KMS-11 (cell line): ENCODE data around the gene SH2D7.

Source experiments
- H2AFZ ChIP-seq: fragments of 200-600 bp; sonication (generic); 2 replicates; pipeline ENCODE4 v1.6.1; 2016; ENCODE audit warnings: antibody characterized with exemption, mixed run types, low read depth
- H3K27ac ChIP-seq: fragments of 200-600 bp; sonication (generic); 2 replicates; pipeline ENCODE4 v1.6.1; 2016; ENCODE audit warnings: mild to moderate bottlenecking, mixed run types
- H3K27me3 ChIP-seq: fragments of 200-600 bp; sonication (generic); 2 replicates; pipeline ENCODE4 v1.6.1; 2017; ENCODE audit warnings: mild to moderate bottlenecking, low read depth, mixed run types, moderate library complexity; ENCODE audit not compliant: insufficient read depth
- H3K36me3 ChIP-seq: fragments of 200-600 bp; sonication (generic); 2 replicates; pipeline ENCODE4 v1.6.1; 2017; ENCODE audit warnings: mild to moderate bottlenecking, mixed run types; ENCODE audit not compliant: insufficient read depth
- H3K4me1 ChIP-seq: fragments of 200-600 bp; sonication (generic); 2 replicates; pipeline ENCODE4 v1.6.1; 2016; ENCODE audit warnings: mild to moderate bottlenecking, low read depth, mixed run types; ENCODE audit not compliant: poor library complexity, severe bottlenecking
- H3K4me2 ChIP-seq: fragments of 200-600 bp; sonication (generic); 2 replicates; pipeline ENCODE4 v1.7.0; 2016; ENCODE audit warnings: mild to moderate bottlenecking, mixed run types
- H3K4me3 ChIP-seq: fragments of 200-600 bp; sonication (generic); IDR thresholded peaks from 2 replicates; pipeline ENCODE4 v1.6.1; 2017; ENCODE audit warnings: low read depth, low read length, mixed read lengths; ENCODE audit not compliant: insufficient read depth
- H3K79me2 ChIP-seq: fragments of 200-600 bp; sonication (generic); 2 replicates; pipeline ENCODE4 v1.6.1; 2016; ENCODE audit warnings: low read depth, mixed run types; ENCODE audit not compliant: insufficient read depth
- H3K9ac ChIP-seq: fragments of 200-600 bp; sonication (generic); 2 replicates; pipeline ENCODE4 v1.6.1; 2016; ENCODE audit warnings: mild to moderate bottlenecking, mixed run types
- H4K20me1 ChIP-seq: fragments of 200-600 bp; sonication (generic); 2 replicates; pipeline ENCODE4 v1.6.1; 2016; ENCODE audit warnings: mild to moderate bottlenecking, mixed run types; ENCODE audit not compliant: insufficient read depth
- CTCF ChIP-seq: fragments of 200-600 bp; sonication (generic); conservative IDR thresholded peaks from 2 replicates; pipeline ENCODE4 v1.6.1; 2017; ENCODE audit warnings: low read depth, mild to moderate bottlenecking, antibody characterized with exemption, low read length, moderate library complexity, mixed read lengths

Gene SH2D7

GRCh38 chr15:78069052-78069414 is 23.3 kb upstream of the SH2D7 start:
- TF ChIP-seq CTCF = no peak
- H3K27ac ChIP-seq = 0 out of 2 replicates have a peak overlapping the region, but pooled peaks have one; percentile 14
- no peaks in the 10 kb centered on the region for H3K27me3 ChIP-seq
- H3K4me1 ChIP-seq = peaks cover 67% of the 10 kb centered on the region
- peak overlapping the region; percentile 54; the same call in 1 of the 2 replicates for H3K4me2 ChIP-seq
- H4K20me1 ChIP-seq = no peaks in the 10 kb centered on the region
- H3K9ac ChIP-seq = no peak overlapping the region
- H3K36me3 ChIP-seq = no peaks in the 10 kb centered on the region
- peaks cover 28% of the 10 kb centered on the region; the same call in 1 of the 2 replicates for H3K79me2 ChIP-seq
- H3K4me3 ChIP-seq = no peak overlapping the region
- no peak overlapping the region for H2AFZ ChIP-seq

GRCh38 chr15:78069462-78070029 is 22.8 kb upstream of the SH2D7 start:
- H3K27me3 ChIP-seq = no peaks in the 10 kb centered on the region
- H3K27ac ChIP-seq = 0 out of 2 replicates have a peak overlapping the region, but pooled peaks have one; percentile 14
- no peak overlapping the region for H2AFZ ChIP-seq
- H3K4me3 ChIP-seq = no peak overlapping the region
- no peak for TF ChIP-seq CTCF
- peaks cover 62% of the 10 kb centered on the region for H3K4me1 ChIP-seq
- H3K36me3 ChIP-seq = no peaks in the 10 kb centered on the region
- no peak overlapping the region for H3K9ac ChIP-seq
- H3K4me2 ChIP-seq = peak overlapping the region; percentile 54; the same call in 1 of the 2 replicates
- peaks cover 25% of the 10 kb centered on the region; the same call in 1 of the 2 replicates for H3K79me2 ChIP-seq
- no peaks in the 10 kb centered on the region for H4K20me1 ChIP-seq

- no peak overlapping the region for H3K27ac ChIP-seq
- H3K36me3 ChIP-seq = no peaks in the 10 kb centered on the region
- H3K27me3 ChIP-seq = no peaks in the 10 kb centered on the region
- H3K79me2 ChIP-seq = peaks cover 19% of the 10 kb centered on the region; the same call in 1 of the 2 replicates
- no peak overlapping the region for H3K4me2 ChIP-seq
- no peak overlapping the region for H3K9ac ChIP-seq
- H3K4me3 ChIP-seq = no peak overlapping the region
- H4K20me1 ChIP-seq = no peaks in the 10 kb centered on the region
- no peak overlapping the region for H2AFZ ChIP-seq
- peaks cover 55% of the 10 kb centered on the region for H3K4me1 ChIP-seq
- no peak for TF ChIP-seq CTCF
These were observed 22.2 kb upstream of the SH2D7 start for GRCh38 chr15:78070049-78070700.

DNA sequence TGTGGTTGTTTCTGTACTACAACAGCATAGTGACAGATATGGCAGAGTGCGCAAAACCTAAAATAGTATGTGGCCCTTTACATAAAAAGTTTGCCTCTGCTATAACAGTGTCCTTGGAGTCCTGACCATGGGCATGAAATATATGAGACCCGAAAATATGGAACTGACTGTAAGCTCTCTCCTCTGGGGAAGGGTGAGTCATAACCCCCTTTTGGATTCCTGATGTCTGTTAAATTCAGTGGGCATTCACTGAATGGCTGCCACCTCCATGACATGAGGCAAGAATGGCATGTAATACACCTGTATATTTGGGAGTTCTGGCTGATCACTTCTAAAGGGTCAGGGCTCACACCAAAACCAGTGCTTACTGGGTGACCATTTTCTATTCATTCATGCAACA is 21.0 kb upstream of the SH2D7 start:
- Histone ChIP-seq H2AFZ (no peak overlapping the region), H3K4me1 (peaks cover 48% of the 10 kb centered on the region), H3K79me2 (peaks cover 23% of the 10 kb centered on the region; the same call in 1 of the 2 replicates), H3K27me3 (no peaks in the 10 kb centered on the region), H3K4me3 (no peak overlapping the region), H3K4me2 (no peak overlapping the region), H3K27ac (no peak overlapping the region), H3K9ac (no peak overlapping the region), H4K20me1 (no peaks in the 10 kb centered on the region), H3K36me3 (no peaks in the 10 kb centered on the region)
- no peak for TF ChIP-seq CTCF
